ENCODE data around the gene ZFHX3. TPM values are rescaled to one million over a fixed set of nuclear protein-coding genes. Genes with fewer than 3 reads are reported as not detected.

The ZFHX3 gene
- polyA plus RNA-seq, 1 donor from 2014 or later = 26.4 TPM

- Histone ChIP-seq H3K9ac (ENCODE audit: low read length) (no peak overlapping the region), H3F3A (ENCODE audit: insufficient read depth, low read length, poor library complexity, severe bottlenecking) (no peaks in the 10 kb centered on the region), H3K27me3 (ENCODE audit: insufficient read depth, low read depth, low read length) (no peaks in the 10 kb centered on the region), H3K9me2 (ENCODE audit: insufficient read depth, low read length) (no peaks in the 10 kb centered on the region), H3K27ac (ENCODE audit: low read length) (no peak overlapping the region), H3K4me2 (ENCODE audit: low read length) (no peak overlapping the region), H3K36me3 (ENCODE audit: insufficient read depth, low read length) (no peaks in the 10 kb centered on the region), H3K79me2 (replicated peaks; ENCODE audit: insufficient read depth, low read length) (no peaks in the 10 kb centered on the region), H4K20me1 (ENCODE audit: insufficient read depth) (no peaks in the 10 kb centered on the region), H2AFZ (ENCODE audit: low read depth, low read length) (no peak overlapping the region), H3K4me3 (ENCODE audit: low read length) (no peak overlapping the region), H3K9me3 (ENCODE audit: low read length) (no peaks in the 10 kb centered on the region)
- TF ChIP-seq REST (IDR thresholded peaks at IDR 0.05; ENCODE audit: borderline replicate concordance) (no peak), RAD21 (conservative IDR thresholded peaks at IDR 0.05) (no peak), TAF1 (IDR thresholded peaks at IDR 0.05; ENCODE audit: low read depth) (no peak), EZH2 (IDR thresholded peaks at IDR 0.05; ENCODE audit: borderline replicate concordance, insufficient read depth, low read length, poor library complexity, severe bottlenecking) (no peak), MXI1 (conservative IDR thresholded peaks at IDR 0.05; ENCODE audit: poor library complexity, severe bottlenecking) (no peak), EP300 (conservative IDR thresholded peaks at IDR 0.05; ENCODE audit: poor library complexity, severe bottlenecking) (no peak), POLR2AphosphoS5 (IDR thresholded peaks at IDR 0.05) (no peak), SMC3 (conservative IDR thresholded peaks at IDR 0.05; ENCODE audit: poor library complexity) (no peak), CTCF (IDR thresholded peaks at IDR 0.05; ENCODE audit: poor library complexity, severe bottlenecking) (no peak)
Measured at GRCh38 chr16:72751076-72751475, 296.9 kb downstream of the ZFHX3 start.

- H3K27ac ChIP-seq (ENCODE audit: low read length) = no peak overlapping the region
- H3K9me3 ChIP-seq (ENCODE audit: low read length) = no peaks in the 10 kb centered on the region
- no peak overlapping the region for H3K9ac ChIP-seq (ENCODE audit: low read length)
Measured at GRCh38 chr16:72749091-72749490, 298.8 kb downstream of the ZFHX3 start.

More at GRCh38 chr16:72749091-72749490, 298.8 kb downstream of the ZFHX3 start:
- Histone ChIP-seq H3K79me2 (replicated peaks; ENCODE audit: insufficient read depth, low read length) (no peaks in the 10 kb centered on the region), H3K4me3 (ENCODE audit: low read length) (no peak overlapping the region), H2AFZ (ENCODE audit: low read depth, low read length) (no peak overlapping the region), H4K20me1 (ENCODE audit: insufficient read depth) (no peaks in the 10 kb centered on the region), H3K9me2 (ENCODE audit: insufficient read depth, low read length) (no peaks in the 10 kb centered on the region), H3F3A (ENCODE audit: insufficient read depth, low read length, poor library complexity, severe bottlenecking) (no peaks in the 10 kb centered on the region), H3K4me2 (ENCODE audit: low read length) (no peak overlapping the region), H3K36me3 (ENCODE audit: insufficient read depth, low read length) (no peaks in the 10 kb centered on the region), H3K27me3 (ENCODE audit: insufficient read depth, low read depth, low read length) (no peaks in the 10 kb centered on the region)
- TF ChIP-seq SMC3 (conservative IDR thresholded peaks at IDR 0.05; ENCODE audit: poor library complexity) (no peak), RAD21 (conservative IDR thresholded peaks at IDR 0.05) (no peak), EZH2 (IDR thresholded peaks at IDR 0.05; ENCODE audit: borderline replicate concordance, insufficient read depth, low read length, poor library complexity, severe bottlenecking) (no peak), REST (IDR thresholded peaks at IDR 0.05; ENCODE audit: borderline replicate concordance) (no peak), POLR2AphosphoS5 (IDR thresholded peaks at IDR 0.05) (no peak), EP300 (conservative IDR thresholded peaks at IDR 0.05; ENCODE audit: poor library complexity, severe bottlenecking) (no peak), CTCF (IDR thresholded peaks at IDR 0.05; ENCODE audit: poor library complexity, severe bottlenecking) (no peak), TAF1 (IDR thresholded peaks at IDR 0.05; ENCODE audit: low read depth) (no peak), MXI1 (conservative IDR thresholded peaks at IDR 0.05; ENCODE audit: poor library complexity, severe bottlenecking) (no peak)

All from neural cell (in vitro differentiated cells).